T47D (cell line): ENCODE data around the gene SLC5A3.

ENCODE experiments used
- DNase-seq, 2 experiments: peaks; one replicate each; pipeline versions ENCODE4 v3.0.0 to v3.0.0-alpha.2; 2011 to 2012; ENCODE audit warnings: low read depth in 1 of 2, low spot score in 1 of 2
- JUND ChIP-seq: IDR thresholded peaks from 2 replicates; pipeline ENCODE4 v1.6.1; 2012; ENCODE audit warnings: low read depth
- in situ Hi-C: cut with HindIII; loops from 2 replicates; pipeline ENCODE4 v1.10.0; 2016; ENCODE audit warnings: low sequenced_read_pairs, low pct_unique_long_range_greater_than_20kb

Gene SLC5A3

DNA sequence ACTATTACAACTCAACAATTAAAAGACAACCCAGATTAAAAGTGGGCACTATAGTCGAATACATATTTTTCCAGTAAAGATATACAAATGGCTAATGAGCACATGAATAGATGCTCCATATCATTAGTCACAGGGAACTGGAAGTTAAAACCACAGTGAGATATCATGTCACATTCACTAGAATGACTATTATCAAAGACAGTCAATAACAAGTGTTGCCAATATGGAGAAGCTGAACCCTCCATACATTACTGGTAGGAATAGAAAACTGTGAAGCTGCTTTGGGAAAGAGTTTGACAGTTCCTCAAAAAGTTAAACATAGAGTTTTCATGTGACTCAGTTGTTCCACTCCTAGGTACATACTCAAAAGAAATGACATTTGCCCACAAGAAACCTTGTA, 30.6 kb upstream of the SLC5A3 start:
- TF ChIP-seq JUND: no peak
- DNase-seq: no peak
- in situ Hi-C loops: no loop called here

DNA sequence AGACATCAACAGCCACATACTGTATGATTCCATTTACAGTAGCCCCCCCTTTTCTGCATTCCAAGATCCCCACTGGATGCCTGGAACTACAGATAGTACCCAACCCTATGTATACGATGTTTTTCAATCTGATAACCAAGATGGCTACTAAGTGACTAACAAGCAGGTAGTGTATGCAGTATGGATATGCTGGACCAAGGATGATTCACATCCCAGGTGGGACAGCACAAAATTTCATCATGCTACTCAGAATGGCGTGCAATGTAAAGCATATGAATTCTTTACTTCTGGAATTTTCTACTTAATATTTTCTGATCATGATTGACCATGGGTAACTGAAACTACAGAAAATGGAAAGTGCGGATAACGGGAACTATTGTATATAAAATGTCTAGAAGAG, 30.0 kb upstream of the SLC5A3 start:
- no peak for DNase-seq
- TF ChIP-seq JUND: no peak
- in situ Hi-C loops: no loop called here

DNA sequence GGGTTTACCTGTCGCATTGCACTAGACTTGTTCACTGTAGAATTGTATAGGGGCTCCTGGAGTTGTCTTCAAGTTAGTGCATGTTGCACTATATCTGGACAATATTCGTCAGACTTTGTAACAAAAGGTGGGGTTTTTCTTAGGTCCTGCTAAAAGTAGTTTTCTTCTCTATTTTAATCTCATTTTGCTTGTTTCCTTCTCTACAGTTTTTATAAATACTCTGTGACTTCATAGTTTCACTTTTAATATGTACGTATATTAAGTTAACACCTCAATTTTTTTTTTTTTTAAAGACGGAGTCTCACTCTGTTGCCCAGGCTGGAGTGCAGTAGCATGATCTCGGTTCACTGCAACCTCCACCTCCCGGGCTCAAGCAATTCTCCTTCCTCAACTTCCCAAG, 26.5 kb upstream of the SLC5A3 start:
- TF ChIP-seq JUND: no peak
- in situ Hi-C loops: no loop called here
- no peak for DNase-seq

DNA sequence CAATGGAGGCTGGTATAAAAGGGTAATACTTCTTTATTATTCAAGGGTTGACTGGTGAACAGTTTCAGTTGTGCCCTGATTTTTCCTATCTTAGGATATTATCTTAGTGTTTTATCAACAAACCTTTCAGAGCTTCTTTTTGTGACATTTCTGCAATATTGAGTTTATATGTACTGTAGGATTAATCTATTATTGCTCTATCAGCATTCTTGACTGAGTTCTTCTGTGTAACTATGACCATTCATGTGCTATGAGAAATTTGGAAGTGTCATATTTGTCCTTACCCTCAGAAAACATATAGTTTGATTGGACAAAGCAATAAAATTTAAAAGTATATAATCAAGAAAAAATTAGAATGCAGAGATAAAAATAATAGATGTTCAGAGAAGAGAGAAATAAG, 25.5 kb upstream of the SLC5A3 start:
- TF ChIP-seq JUND: no peak
- DNase-seq: no peak
- in situ Hi-C loops: no loop called here

DNA sequence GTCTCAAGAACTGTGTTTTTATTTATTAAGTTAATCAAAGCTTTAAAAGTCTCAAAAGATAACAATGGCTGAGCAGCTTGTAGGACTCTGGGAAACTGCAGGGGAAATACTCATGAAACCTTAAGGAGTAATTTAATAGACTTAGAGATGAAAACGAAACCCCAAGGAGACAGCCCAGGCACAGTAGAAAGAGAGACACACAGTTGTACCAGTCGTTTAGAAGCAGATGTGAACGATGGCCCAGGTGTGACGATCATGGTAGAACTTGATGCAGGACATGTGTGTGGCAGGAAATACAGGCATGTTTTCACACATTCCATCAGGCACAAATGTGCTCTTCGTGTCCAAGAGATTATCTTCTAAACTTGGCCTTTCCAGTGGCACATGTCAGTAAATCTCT, 21.2 kb upstream of the SLC5A3 start:
- no peak for DNase-seq
- in situ Hi-C loops: loop anchor here (25.0 kb wide), 1 partner anchor 90 kb away; no protein-coding TSS in a partner anchor
- TF ChIP-seq JUND: no peak

DNA sequence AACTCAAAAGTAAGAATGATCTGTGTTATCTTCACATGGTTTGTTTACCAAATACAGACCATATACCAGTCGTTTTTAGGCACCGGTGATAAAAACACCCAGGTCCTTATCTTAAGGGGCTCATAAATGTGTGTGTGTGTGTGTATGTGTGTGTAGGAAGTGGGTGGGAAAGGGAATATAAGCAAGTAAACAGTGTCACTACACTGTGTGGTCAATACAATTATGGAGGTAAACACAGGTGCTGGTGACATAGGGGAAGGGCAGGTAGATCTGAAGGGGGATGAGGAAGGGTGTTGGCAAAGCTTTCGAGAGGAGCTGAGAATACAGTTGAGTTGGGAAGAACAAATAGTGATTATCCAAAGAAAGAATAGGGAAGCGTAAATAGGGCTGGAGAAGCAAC, 19.1 kb upstream of the SLC5A3 start:
- no peak for TF ChIP-seq JUND
- DNase-seq: peak in 1 of 2 experiments; percentile 52
- in situ Hi-C loops: loop anchor here (25.0 kb wide), 1 partner anchor 92 kb away; no protein-coding TSS in a partner anchor

DNA sequence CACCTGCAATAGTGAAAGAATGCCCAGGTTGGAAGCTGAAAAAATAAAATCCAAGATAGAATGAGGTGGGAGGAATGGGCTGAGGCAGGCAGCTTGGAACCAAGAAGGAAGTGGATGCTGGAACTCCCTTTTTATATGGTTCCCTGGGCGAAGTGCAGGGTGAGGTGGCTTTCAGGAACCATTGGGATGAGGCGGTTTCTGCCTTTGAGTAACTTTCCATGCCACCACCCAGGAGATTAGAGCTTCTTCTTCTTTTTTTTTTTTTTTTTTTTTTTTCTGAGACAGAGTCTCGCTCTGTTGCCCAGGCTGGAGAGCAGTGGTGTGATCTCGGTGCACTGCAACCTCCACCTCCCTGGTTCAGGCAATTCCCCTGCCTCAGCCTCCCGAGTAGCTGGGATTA, 17.8 kb upstream of the SLC5A3 start:
- TF ChIP-seq JUND: no peak
- no peak for DNase-seq
- in situ Hi-C loops: loop anchor here (25.0 kb wide), 1 partner anchor 93 kb away; no protein-coding TSS in a partner anchor

DNA sequence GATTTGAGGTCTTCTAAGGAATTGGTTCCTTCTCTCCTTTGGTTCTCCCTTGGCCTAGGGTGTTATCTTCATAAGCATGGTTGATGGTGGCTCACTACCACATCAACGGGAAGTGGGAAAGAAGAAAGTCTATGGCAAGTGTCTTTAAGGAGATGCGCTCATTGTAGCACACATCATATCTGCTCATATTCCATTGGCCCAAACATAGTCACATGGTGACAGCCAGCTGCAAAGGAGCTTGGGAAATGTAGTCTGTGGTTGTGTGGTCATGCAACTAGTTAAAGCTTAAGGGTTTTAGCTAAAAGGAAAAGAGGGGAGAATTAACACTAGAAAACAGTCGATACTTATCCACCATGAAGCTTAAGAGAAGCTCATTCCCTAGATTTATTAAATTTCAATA, 11.4 kb upstream of the SLC5A3 start:
- in situ Hi-C loops: loop anchor here (25.0 kb wide), 1 partner anchor 100 kb away; no protein-coding TSS in a partner anchor
- peak; percentile 16 to 64 for DNase-seq
- no peak for TF ChIP-seq JUND

DNA sequence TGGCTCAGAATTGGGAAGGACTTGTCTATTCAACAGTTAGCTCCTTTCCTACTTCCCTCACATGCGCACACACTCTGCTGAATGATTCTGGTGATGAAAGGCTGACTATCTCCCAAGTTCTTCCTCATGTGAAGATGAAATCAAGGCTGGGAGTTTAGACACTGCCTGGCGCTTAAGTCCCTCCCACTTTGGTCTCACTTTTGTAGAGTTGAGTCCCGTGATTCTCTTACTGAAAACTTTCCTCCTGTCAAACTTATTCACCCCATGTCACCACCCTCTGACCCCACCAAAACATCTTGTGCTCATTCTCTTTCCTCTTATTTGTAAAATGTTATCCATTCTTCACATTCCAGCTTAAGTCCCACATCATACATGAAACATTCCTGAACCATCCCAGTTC, 8.4 kb upstream of the SLC5A3 start:
- TF ChIP-seq JUND: no peak
- no peak for DNase-seq
- in situ Hi-C loops: loop anchor here (25.0 kb wide), 1 partner anchor 103 kb away; no protein-coding TSS in a partner anchor

DNA sequence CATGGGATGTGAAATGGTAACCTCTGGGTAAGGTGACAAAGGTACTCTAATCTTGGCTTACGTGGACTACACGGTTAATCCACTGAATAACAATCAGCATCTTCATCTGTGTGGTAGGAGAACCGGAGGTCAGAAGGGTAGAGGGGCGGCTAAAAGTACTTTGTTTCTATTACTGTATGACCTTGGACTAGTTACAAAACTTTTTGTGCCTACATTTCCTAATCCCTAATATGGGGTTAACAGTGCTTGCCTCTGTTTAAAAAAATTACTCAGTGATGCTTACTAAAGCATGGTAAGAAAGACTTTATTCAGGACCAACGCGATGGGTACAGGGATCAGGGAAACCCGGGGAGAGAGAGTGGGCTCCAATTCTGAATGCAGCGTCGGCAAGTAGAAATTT, 1.7 kb upstream of the SLC5A3 start:
- in situ Hi-C loops: loop anchor here (25.0 kb wide), 1 partner anchor 109 kb away; no protein-coding TSS in a partner anchor
- TF ChIP-seq JUND: no peak
- DNase-seq: no peak

DNA sequence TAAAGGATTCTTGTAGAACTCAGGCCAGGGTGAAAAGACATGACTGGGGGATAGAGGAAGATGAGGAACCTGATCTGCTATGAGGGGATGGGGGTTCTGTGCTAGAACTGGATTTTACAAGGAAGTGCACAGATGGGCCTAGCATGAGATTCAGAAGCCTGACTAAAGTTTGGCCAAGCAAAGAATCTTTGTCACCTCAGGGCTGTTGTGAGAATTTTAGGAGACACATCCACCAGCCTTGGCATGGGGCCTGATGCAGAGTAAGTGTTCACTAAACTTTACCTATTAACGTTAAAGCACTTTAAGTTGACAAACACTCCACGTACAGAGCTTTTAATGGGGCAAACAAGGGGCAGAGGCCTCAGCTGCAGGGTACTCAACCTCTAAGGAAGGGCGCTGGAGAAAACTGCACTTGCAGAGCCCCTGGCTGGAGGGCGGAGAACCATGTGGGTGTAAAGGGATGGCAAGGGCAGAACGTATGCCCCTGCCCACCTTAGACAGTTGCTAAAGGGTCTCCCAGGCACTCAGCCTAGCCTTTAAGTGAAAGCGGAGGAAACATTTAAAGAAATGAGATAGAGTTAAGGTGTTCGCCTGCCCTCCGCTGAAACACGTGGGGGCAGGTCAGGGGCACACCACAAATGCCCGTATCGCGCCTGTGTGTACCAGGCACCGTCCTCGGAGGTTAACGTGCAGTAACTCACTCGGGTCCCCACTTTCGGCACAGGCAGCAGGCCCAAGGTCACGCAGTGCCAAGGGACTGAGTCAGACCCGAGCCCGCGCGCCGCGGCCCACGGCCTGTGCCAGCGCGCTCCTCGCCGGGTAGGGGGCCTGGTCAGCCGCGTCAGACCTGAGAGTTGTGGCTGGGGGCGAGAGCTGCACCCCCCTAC, 990 bp upstream of the SLC5A3 start:
- in situ Hi-C loops: loop anchor here (25.0 kb wide), 1 partner anchor 110 kb away; no protein-coding TSS in a partner anchor
- TF ChIP-seq JUND: no peak

DNA sequence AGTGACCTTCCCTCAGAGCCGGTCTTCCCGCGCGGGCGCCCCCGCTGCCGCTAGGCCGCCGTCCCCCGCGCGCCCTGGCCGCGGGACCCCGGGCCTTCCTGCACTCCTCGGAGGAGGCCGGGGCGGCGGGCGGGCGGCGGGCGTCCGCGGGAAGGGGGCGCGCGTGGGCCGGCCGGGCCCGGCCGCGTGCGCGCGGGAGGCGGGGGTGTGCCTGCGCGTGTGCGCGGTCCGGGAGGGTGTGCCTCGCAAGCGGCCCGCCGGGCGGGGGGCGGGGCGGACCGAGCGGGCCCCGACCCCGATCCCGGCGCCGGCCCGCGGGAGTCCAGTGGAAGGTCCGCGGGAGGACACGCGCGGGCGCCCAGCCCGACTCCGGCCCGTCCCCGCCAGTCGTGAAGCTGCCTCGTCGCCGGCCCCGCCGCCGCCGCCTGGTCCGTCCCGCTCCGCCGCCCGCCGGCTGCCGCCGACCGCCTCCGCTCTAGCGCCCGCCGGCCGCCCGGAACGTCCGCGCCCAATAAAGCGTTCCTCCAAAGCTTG, 438 bp downstream of the SLC5A3 start:
- TF ChIP-seq JUND: no peak
- in situ Hi-C loops: loop anchor here (25.0 kb wide), 1 partner anchor 112 kb away; no protein-coding TSS in a partner anchor
- DNase-seq: peak; percentile 28 to 52

More for the DNA sequence above, 990 bp upstream of the SLC5A3 start:
- no peak for DNase-seq
